Stimulated activated CD8-positive, alpha-beta memory T cell treated with anti-CD3 and anti-CD28 coated beads, Interleukin-7, amount 100 ng/mL, for 1 hour (primary cell): ENCODE measurements around the gene LGALS14.
"Not testable (repeated sequence)": the region's sequence is repeated elsewhere in the genome, so short reads cannot be mapped to it uniquely, and the experiment has no call there.

Experiments
- DNase-seq, 2 donors: peaks; one replicate each; pipeline ENCODE4 v3.0.0-alpha.2; 2020; ENCODE audit warnings: low read depth in 2 of 2

LGALS14 gene

DNA sequence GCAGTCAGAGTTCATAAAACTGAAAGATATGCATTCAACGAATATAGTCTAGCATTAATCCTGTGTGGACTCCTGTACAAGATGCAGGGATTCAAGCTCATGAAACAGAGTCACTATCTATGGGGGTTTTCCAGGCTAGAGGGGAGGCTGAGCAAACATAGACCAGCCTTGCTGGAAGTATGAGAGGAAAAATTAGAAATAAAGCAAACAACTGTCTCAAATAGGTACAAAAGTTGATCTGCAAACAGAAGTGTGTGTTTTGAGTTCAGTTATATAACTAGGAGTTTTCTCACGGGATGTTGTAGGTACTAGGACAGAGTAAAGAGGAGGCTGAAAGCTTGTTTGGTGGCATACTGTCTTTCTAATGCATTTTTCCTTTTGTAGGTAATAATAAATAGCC, 8.5 kb upstream of the LGALS14 start:
- no peak for DNase-seq

DNA sequence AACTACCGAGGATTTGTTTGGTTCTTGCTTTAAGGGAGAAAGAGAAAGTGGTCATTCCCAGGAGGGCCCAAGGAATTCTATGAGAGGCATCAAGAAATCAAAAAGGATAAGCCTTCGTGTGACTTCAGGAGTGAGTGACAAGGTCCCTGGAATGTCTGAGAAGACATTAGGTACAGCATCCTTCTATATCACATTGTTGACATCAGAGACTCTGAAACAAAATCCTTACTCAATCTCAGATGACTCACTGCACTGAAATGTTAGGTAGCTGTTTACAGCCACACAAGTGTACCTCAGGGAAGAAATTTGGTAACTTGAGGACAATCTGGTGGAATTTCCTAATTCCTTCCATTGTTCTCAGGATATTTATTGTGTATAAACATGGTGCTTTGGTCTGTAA, 7.9 kb upstream of the LGALS14 start:
- no peak for DNase-seq

- no peak for DNase-seq
Observed at GRCh38 chr19:39698535-39698934, 5.7 kb upstream of the LGALS14 start.

GRCh38 chr19:39701291-39701690, 3.0 kb upstream of the LGALS14 start:
- no peak for DNase-seq

- DNase-seq = no peak
Observed at GRCh38 chr19:39705578-39706188, 1.4 kb downstream of the LGALS14 start.

DNA sequence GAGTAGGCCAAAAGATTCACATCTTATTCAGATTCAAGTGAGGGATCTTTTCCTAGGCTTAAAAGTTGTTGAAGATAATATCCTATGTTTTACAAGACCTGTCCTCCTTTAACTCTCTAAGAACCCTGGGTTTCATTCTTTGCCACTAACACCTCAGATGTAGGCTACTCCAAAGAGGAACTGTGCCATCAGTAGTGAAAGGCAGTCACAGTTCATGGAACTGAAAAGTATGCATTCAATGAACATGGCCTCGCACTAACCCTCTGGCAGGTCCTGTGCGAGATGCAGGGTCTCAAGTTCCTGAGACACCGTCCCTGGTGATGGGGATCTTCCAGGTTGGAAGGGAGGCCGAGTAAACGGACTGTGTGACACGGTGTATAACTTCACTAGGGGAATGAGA, 4.3 kb downstream of the LGALS14 start:
- no peak for DNase-seq

DNA sequence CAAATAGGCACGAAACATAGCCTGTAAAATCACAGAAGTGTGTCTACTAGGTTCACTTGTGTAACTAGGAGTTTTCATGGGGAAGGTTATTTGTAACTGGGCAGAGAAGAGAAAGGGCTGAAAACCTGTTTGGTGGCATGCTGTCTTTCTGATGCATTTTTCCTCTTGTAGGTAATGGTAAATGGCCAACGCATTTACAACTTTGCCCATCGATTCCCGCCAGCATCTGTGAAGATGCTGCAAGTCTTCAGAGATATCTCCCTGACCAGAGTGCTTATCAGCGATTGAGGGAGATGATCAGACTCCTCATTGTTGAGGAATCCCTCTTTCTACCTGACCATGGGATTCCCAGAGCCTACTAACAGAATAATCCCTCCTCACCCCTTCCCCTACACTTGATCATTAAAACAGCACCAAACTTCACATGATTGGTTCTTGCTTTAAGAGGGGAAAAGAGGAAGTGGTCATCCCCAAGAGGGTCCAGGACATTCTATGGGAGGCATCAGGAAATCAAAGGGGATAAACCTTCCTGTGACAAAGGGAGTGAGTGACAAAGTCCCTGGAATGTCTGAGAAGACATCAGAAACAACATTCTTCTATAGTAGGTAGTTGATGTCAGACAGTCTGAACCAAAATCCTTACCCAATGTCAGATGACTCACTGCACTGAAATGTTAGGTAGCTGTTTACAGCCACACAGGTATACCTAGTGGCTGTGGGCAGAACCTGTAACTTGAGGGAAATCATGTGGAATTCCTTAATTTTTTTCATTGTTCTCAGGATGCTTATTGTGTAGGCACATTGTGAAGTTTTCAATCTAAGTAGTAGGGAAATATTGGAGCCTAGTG, 5.0 kb downstream of the LGALS14 start:
- no peak for DNase-seq

DNA sequence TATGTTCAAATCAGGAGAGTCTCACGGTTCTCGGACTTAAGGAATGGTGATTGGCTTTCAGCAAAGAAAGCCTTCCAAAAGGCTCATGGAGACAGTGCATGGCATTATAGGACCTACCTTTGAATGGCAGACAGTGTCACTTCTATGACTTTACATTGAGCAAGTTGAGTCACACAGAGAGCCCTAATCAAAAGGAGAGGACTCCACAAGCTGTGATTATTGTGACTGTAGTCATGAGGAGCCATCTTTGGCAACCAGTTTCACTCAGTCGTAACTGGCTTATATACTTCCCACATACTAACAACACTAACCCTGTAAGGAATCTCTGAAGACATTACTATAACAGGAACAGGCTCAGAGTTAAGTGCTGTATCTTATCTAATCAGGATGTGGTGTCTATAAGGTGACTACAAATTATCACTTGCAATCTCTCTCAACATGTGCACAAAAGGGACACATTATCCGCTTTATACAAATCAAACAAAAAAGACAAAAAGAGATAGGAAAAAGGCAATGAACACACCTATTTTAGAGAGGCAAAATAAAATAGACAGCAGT, 6.1 kb downstream of the LGALS14 start:
- no peak for DNase-seq

- DNase-seq = not testable (repeated sequence)
Observed at GRCh38 chr19:39720144-39720543, 15.9 kb downstream of the LGALS14 start.

- DNase-seq = no peak
Observed at GRCh38 chr19:39725995-39726394, 21.7 kb downstream of the LGALS14 start.

GRCh38 chr19:39727070-39727800, 23.0 kb downstream of the LGALS14 start:
- DNase-seq = no peak

- no peak for DNase-seq
Observed at GRCh38 chr19:39728040-39728439, 23.8 kb downstream of the LGALS14 start.

DNA sequence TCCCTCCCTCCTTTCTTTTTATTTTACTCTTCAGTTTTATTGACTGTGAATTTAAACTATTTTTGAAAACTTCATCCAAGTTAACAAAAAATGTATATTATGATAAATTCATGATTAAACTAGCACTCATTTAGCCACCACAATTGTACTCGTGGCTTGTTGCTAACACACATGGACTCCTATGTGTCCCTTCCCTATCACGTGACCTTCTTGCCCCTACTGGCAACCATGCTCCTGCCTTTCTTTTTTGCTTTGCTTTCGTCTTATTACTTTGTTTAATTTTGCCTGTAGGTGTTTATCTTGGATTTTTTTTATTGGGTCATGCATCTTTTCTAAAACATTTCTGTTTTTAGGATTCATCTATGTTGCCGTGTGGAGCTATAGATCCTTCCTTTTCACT, 25.3 kb downstream of the LGALS14 start:
- DNase-seq = no peak

- no peak for DNase-seq
Observed at GRCh38 chr19:39731685-39732084, 27.4 kb downstream of the LGALS14 start.

- DNase-seq = no peak
Observed at GRCh38 chr19:39733841-39734240, 29.6 kb downstream of the LGALS14 start.

- DNase-seq = no peak
Observed at GRCh38 chr19:39735688-39736087, 31.4 kb downstream of the LGALS14 start.

- no peak for DNase-seq
Observed at GRCh38 chr19:39736088-39736487, 31.8 kb downstream of the LGALS14 start.

- DNase-seq = no peak
Observed at GRCh38 chr19:39737351-39737750, 33.1 kb downstream of the LGALS14 start.

- no peak for DNase-seq
Observed at GRCh38 chr19:39737891-39738290, 33.6 kb downstream of the LGALS14 start, which contains the start of gene CLC. Gene CLC (minus strand): TSS chr19:39738029. CDS start chr19:39737952, 77 bp downstream.

DNA sequence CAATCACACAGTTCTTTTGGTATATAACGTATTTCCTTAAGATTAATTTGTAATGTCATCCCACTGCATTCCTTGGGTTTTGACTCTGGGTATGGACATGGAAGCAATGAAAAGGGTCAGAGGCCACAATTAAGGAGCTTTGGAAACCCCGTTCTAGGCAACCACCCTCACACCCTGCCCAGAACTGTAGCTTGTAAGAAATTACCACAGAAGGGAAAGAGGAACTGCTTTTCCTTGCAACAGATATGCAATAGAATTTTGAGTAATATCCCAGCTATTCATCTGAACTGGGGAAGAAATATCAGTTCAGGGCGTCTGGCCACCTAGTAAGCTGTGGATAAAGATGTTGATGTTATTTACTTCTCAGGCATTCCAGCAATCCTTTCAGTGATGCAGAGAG, 34.5 kb downstream of the LGALS14 start:
- no peak for DNase-seq

DNA sequence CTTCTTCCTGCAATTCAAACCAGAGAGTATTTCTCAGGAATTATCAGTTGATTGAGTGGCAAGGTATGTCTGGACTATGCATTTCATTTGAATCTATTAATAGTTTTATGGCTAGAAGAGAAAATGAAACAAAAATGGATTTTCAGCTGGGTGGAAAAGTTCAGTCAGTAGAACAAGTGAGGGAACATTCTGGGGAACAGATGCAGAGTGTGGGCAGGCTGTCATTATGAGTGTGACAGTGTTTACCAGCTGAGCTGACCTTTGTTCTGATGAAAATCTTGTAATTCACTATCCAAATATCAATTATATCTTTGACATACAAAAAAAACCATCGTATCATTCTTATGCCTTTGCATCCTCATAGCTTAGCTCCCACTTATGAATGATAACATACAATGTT, 36.1 kb downstream of the LGALS14 start:
- no peak for DNase-seq

DNA sequence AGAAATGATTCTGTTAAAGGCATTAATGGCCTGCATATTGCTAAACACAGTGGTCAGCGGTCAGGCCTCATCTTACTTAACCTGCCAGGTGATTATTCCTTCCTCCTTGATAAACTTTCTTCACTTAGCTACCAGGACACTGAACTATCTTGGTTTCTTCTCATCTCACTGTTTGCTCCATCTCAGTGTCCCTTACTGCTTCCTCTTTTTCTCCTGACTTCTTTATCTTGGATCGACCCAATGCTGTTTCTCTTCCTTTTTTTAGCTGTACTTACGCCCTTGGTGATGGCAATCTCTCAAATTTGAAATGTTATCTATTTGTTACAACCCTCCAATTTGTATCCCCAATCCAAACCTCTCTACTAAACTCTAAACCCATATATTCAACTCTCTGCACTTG, 41.4 kb downstream of the LGALS14 start:
- DNase-seq = no peak
